K562 (cell line): ENCODE data around the gene MKNK2. TPM values are rescaled to one million over a fixed set of nuclear protein-coding genes. Genes with fewer than 3 reads are reported as not detected.
A peak's percentile ranks its signal among the peaks of the same experiment; 100 is the strongest.

Experiments
- ATAC-seq: fragments of 200-7000 bp; cut with Tn5 transposase; 3 replicates; pipeline ENCODE4 v1.9.1; 2020; ENCODE audit warnings: moderate library complexity
- BruUV-seq: library from RNA; stranded (reverse); fragments of 400-500 nt; replicated peaks from 2 replicates; lab custom pipeline; 2021; lab: Mats Ljungman, UMichigan
- CTCF ChIA-PET: fragments of 300-600 bp; formaldehyde crosslinking; extraction: SDS; loops from one replicate; lab custom pipeline; 2021; ENCODE audit warnings: low intra/inter-chr PET ratio; lab: Yijun Ruan, JAX
- POLR2A ChIA-PET: fragments of 300-600, 350-650 bp; sonication (Branson Sonifier 250); formaldehyde crosslinking; extraction: SDS; loops from one replicate; lab custom pipeline; 2021; ENCODE audit warnings: antibody characterized with exemption, inconsistent platforms; lab: Yijun Ruan, JAX
- DNase-seq, 4 experiments: peaks; one replicate each; pipeline versions ENCODE4 v3.0.0 to v3.0.0-alpha.2; 2011 to 2018; ENCODE audit warnings: low spot score in 3 of 4, mixed read lengths in 3 of 4; ENCODE audit errors: extremely low read depth in 1 of 4
- FAIRE-seq: peaks from 2 replicates; lab custom pipeline; 2011; peaks lifted over from hg19 to GRCh38; lab: Jason Lieb, UNC
- H2AFZ ChIP-seq: 2 replicates; pipeline ENCODE4 v1.6.0; 2011; ENCODE audit warnings: low read depth, low read length, control low read depth, inconsistent platforms
- H3K27ac ChIP-seq: fragments of 200-600 bp; 3 replicates; pipeline ENCODE4 v1.8.0; 2011; ENCODE audit warnings: low read depth, mild to moderate bottlenecking, control low read depth, inconsistent platforms, low read length, moderate library complexity, mixed read lengths; ENCODE audit errors: extremely low read depth
- H3K27me3 ChIP-seq, 2 experiments: fragments of 300-600 bp in 1 of 2; 2 replicates in 1 of 2; 3 replicates in 1 of 2; pipeline versions ENCODE4 v1.6.0 to v1.8.0; 2011; ENCODE audit warnings: inconsistent platforms in 2 of 2, low read length in 2 of 2, mild to moderate bottlenecking in 1 of 2, mixed read lengths in 1 of 2, moderate library complexity in 1 of 2; ENCODE audit not compliant: control insufficient read depth in 2 of 2, insufficient read depth in 2 of 2
- H3K36me3 ChIP-seq: fragments of 300-600 bp; 3 replicates; pipeline ENCODE4 v1.8.0; 2011; ENCODE audit warnings: mild to moderate bottlenecking, low read length, inconsistent platforms; ENCODE audit not compliant: control insufficient read depth, insufficient read depth
- H3K4me1 ChIP-seq, 2 experiments: fragments of 200-600 bp in 1 of 2; replicated peaks in 1 of 2; 2 replicates in 1 of 2; 3 replicates in 1 of 2; pipeline versions ENCODE4 v1.5.1 to v1.8.0; 2011; ENCODE audit warnings: inconsistent platforms in 2 of 2, low read length in 2 of 2, mild to moderate bottlenecking in 1 of 2, mixed read lengths in 1 of 2, moderate library complexity in 1 of 2; ENCODE audit not compliant: control insufficient read depth in 2 of 2, insufficient read depth in 2 of 2
- H3K4me2 ChIP-seq: 2 replicates; pipeline ENCODE4 v1.6.1; 2011; ENCODE audit warnings: low read length, control low read depth, inconsistent platforms, mixed read lengths; ENCODE audit not compliant: insufficient read depth
- H3K4me3 ChIP-seq: fragments of 200-600 bp; sonication (generic), shearing (Covaris generic); 2 replicates; pipeline ENCODE4 v1.5.1; 2016; ENCODE audit warnings: control low read depth, inconsistent platforms
- H3K79me2 ChIP-seq: fragments of 200-600 bp; 3 replicates; pipeline ENCODE4 v1.8.0; 2011; ENCODE audit warnings: low read length, inconsistent platforms; ENCODE audit not compliant: control insufficient read depth, insufficient read depth
- H3K9ac ChIP-seq, 2 experiments: 2 replicates each; pipeline versions ENCODE4 v1.6.0 to v1.6.1; 2011; ENCODE audit warnings: low read depth in 2 of 2, low read length in 2 of 2, control low read depth in 1 of 2, inconsistent platforms in 1 of 2, mild to moderate bottlenecking in 1 of 2, mixed read lengths in 1 of 2; ENCODE audit not compliant: insufficient read depth in 1 of 2
- H3K9me1 ChIP-seq: one replicate; pipeline ENCODE4 v1.6.0; 2011; ENCODE audit warnings: inconsistent platforms, mild to moderate bottlenecking, low read length, moderate library complexity; ENCODE audit not compliant: control insufficient read depth, insufficient read depth
- H3K9me3 ChIP-seq: replicated peaks from 2 replicates; pipeline ENCODE4 v1.5.1; 2011; ENCODE audit warnings: low read depth, low read length, inconsistent platforms; ENCODE audit not compliant: control insufficient read depth, insufficient read depth
- H4K20me1 ChIP-seq: replicated peaks from 2 replicates; pipeline ENCODE4 v1.6.1; 2011; ENCODE audit warnings: low read length, inconsistent platforms, mixed read lengths; ENCODE audit not compliant: control insufficient read depth, insufficient read depth
- BCOR ChIP-seq: fragments of 450-650 bp; IDR thresholded peaks from 2 replicates; pipeline ENCODE4 v1.6.1; 2016
- COPS2 ChIP-seq: fragments of 450-650 bp; conservative IDR thresholded peaks from 2 replicates; pipeline ENCODE4 v1.6.1; 2016; ENCODE audit warnings: mild to moderate bottlenecking, moderate library complexity
- E2F5 ChIP-seq: sonication (generic); formaldehyde crosslinking; IDR thresholded peaks from 2 replicates; pipeline ENCODE4 v1.8.0; 2022; ENCODE audit warnings: mild to moderate bottlenecking, missing genetic modification reagents
- HDGF ChIP-seq: fragments of 450-650 bp; IDR thresholded peaks from 2 replicates; pipeline ENCODE4 v1.6.1; 2016
- NFIC ChIP-seq: fragments of 450-650 bp; IDR thresholded peaks from 2 replicates; pipeline ENCODE4 v1.6.1; 2017; ENCODE audit warnings: mild to moderate bottlenecking, inconsistent platforms
- NR4A1 ChIP-seq, 2 experiments: fragments of 250-450 bp in 1 of 2; fragments of 450-650 bp in 1 of 2; sonication (Bioruptor Pico) in 1 of 2; IDR thresholded peaks; 2 replicates each; pipeline versions ENCODE4 v1.4.0 to v1.6.1; 2016 to 2020; ENCODE audit warnings: mild to moderate bottlenecking in 2 of 2, missing compliant biosample characterization in 1 of 2, missing genetic modification characterization in 1 of 2, moderate library complexity in 1 of 2
- PTRF ChIP-seq: fragments of 450-650 bp; IDR thresholded peaks from 2 replicates; pipeline ENCODE4 v1.6.1; 2016; ENCODE audit warnings: mild to moderate bottlenecking, missing genetic modification characterization, missing compliant biosample characterization
- SRSF9 ChIP-seq: fragments of 200-400 bp; formaldehyde crosslinking; IDR thresholded peaks from 2 replicates; pipeline ENCODE4 v1.6.1; 2017; ENCODE audit warnings: low read depth, low read length, borderline replicate concordance
- VEZF1 ChIP-seq: fragments of 200-800 bp; sonication (Bioruptor generic); IDR thresholded peaks from 2 replicates; pipeline ENCODE4 v1.6.1; 2017; ENCODE audit warnings: missing genetic modification characterization, missing compliant biosample characterization
- ZFP36 ChIP-seq: fragments of 150-350 bp; IDR thresholded peaks from 2 replicates; pipeline ENCODE4 v1.6.1; 2018; ENCODE audit warnings: low read length, low read depth; ENCODE audit not compliant: partially characterized antibody
- ZNF124 ChIP-seq: sonication (generic); formaldehyde crosslinking; IDR thresholded peaks from 2 replicates; pipeline ENCODE4 v1.8.1; 2022; ENCODE audit warnings: missing genetic modification reagents
- ZNF24 ChIP-seq: fragments of 450-650 bp; IDR thresholded peaks from 2 replicates; pipeline ENCODE4 v1.6.1; 2016
- WGBS: fragments of 100-300 bp; shearing (Covaris generic); methylation state at CpG from one replicate; pipeline ENCODE4 v1.1.6; 2016; ENCODE audit warnings: low coverage, mixed read lengths; ENCODE audit not compliant: insufficient coverage; ENCODE audit errors: missing lambda C conversion rate; 5-methylcytosine and 5-hydroxymethylcytosine counted together
- in situ Hi-C: fragments of 300-500 bp; cut with MboI; formaldehyde crosslinking; loops from 4 replicates; pipeline ENCODE4 v1.15.0; 2018; ENCODE audit warnings: inconsistent platforms, mixed read lengths
- intact Hi-C: fragments of 100-400 bp; cut with micrococcal nuclease; formaldehyde crosslinking; loops from 2 replicates; pipeline ENCODE4 v1.14.2; 2022
- polyA plus RNA-seq, 8 experiments: library from polyadenylated mRNA; depleted of rRNA in 4 of 8; stranded (reverse) in 5 of 8; unstranded in 3 of 8; fragments of >200 nt; fragmentation: Nextera tagmentation in 2 of 8; fragmentation: Illumina TruSeq in 1 of 8; extraction: Ambion mirVana in 2 of 8; extraction: Trizol in 1 of 8; gene quantifications; 2 replicates each; pipeline versions ENCODE4 v1.2.1 to v1.2.3, GENCODE V29; 2011 to 2014; ENCODE audit warnings: inconsistent platforms in 1 of 8, missing spikeins in 1 of 8
- total RNA-seq, 7 experiments: library from RNA; depleted of rRNA in 6 of 7; stranded (reverse); fragments of >200 nt in 6 of 7; fragmentation: Illumina TruSeq in 2 of 7; extraction: Trizol in 2 of 7; gene quantifications; 2 replicates each; pipeline versions ENCODE4 v1.2.1 to v1.2.3, GENCODE V29; 2011 to 2021; ENCODE audit warnings: low replicate concordance in 1 of 7

Gene MKNK2
- total and polyA plus RNA-seq, 9 of the 15 experiments (the other 6 are each of a cell fraction or from before 2014, with no cell fraction given): 5.1 to 191 (median 51.9) TPM

DNA sequence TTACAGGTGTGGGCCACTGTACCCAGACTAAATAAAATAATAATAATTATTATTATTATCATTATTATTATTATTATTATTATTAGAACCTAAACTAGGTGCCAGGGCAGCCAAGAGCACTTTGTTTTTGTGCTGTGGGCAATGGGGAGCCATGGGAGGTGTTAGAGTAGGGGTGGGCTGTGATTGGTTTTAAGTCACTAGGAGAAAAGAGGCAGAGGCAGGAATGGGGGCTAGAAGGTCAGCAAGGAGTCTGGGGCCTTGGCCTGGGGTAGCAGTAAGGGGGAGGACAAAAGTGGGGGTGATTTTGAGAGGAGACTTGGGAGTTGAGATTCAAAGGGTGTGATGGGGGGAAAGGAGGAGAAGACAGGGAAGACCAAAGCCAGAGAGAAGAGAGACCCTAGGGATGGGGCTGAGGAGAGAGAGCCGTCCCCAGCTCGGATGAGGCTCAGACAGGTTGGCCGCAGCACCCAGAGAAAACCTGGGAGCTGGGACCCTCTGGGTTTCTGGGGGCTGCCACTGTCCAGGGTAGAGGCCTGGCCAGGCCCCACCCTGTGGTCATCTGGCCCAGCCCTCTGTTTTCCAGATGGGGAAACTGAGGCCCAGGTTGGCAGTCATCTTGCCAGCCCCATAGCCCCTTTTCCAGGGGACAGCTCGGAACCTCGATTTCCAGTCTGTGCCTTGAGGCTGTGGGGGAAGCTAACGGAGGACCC lies 17.8 kb downstream of the MKNK2 start:
- Histone ChIP-seq H3K36me3 (peaks cover 8% of the 10 kb centered on the region; the same call in 1 of the 3 replicates), H3K9me3 (peaks cover 7% of the 10 kb centered on the region), H3K27ac (no peak overlapping the region), H3K9me1 (no peaks in the 10 kb centered on the region), H3K4me3 (no peak overlapping the region), H2AFZ (no peak overlapping the region), H3K79me2 (no peaks in the 10 kb centered on the region), H4K20me1 (no peaks in the 10 kb centered on the region), H3K4me2 (no peak overlapping the region), H3K4me1 (peaks cover 3 to 43% of the 10 kb centered on the region in 2 experiments; a peak in 3 of 5 replicates), H3K27me3 (no peaks in the 10 kb centered on the region), H3K9ac (peak overlapping the region in 1 of 2 experiments; percentile 58; a peak in 2 of 4 replicates)
- CTCF ChIA-PET: no interaction called here
- no TSS peak for BruUV-seq
- DNase-seq (no peak), FAIRE-seq (no peak), ATAC-seq (no peak)
- in situ Hi-C loops (no loop called here), intact Hi-C loops (no loop called here)
- POLR2A ChIA-PET: interaction anchor here (1.0 to 1.6 kb wide), 2 partner anchors 15 to 26 kb away, joined by 3 to 6 read pairs; no protein-coding TSS in a partner anchor
- 67% methylated on average over 3 of the region's 6 CpGs for WGBS
- TF ChIP-seq BCOR: peak; percentile 61; the same call in 1 of the 2 replicates
- no peak for TF ChIP-seq COPS2
- peak; percentile 46 for TF ChIP-seq ZFP36

DNA sequence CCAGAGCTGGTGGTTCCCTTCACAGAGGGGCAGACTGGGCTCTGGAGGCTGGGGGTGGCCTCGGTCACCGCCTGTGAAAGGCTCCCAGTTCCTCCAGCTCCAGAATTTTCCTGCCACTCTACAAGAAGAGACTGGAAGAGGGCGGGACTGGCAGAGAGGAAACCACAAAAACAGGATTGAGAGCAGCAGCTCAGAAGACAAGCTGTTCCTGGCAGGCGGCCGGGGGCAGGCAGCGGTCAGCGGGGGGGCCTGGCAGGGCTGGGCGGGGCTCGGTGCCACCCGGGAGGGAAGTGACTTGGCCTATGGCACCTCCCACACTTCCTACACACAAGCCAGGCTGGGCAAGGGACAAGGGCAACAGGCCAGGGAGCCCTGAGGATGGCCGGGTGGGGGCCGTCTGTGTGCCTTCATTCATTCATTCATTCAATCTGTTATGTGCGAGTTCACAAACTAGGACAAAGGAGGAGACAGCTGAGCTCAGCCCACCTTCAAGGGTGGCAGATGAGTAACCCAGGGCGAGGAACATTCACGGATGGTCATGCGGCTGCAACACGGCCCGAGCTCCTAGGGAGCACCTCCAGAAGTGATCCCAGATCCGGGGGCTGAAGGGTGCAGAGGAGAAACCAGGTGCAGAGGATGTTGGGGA lies 18.6 kb downstream of the MKNK2 start:
- DNase-seq (no peak), FAIRE-seq (no peak), ATAC-seq (no peak)
- Histone ChIP-seq H4K20me1 (no peaks in the 10 kb centered on the region), H3K27me3 (no peaks in the 10 kb centered on the region), H3K9ac (peak overlapping the region in 1 of 2 experiments; percentile 65; a peak in 2 of 4 replicates), H3K4me1 (peaks cover 3 to 37% of the 10 kb centered on the region in 2 experiments; a peak in 3 of 5 replicates), H3K36me3 (no peaks in the 10 kb centered on the region), H2AFZ (no peak overlapping the region), H3K4me3 (no peak overlapping the region), H3K79me2 (no peaks in the 10 kb centered on the region), H3K9me3 (peaks cover 7% of the 10 kb centered on the region), H3K27ac (no peak overlapping the region), H3K9me1 (no peaks in the 10 kb centered on the region), H3K4me2 (no peak overlapping the region)
- intact Hi-C loops (no loop called here), in situ Hi-C loops (no loop called here)
- no TSS peak for BruUV-seq
- ChIA-PET POLR2A (interaction anchor here (0.5 to 1.6 kb wide), 5 partner anchors 10 to 240 kb away, joined by 3 to 13 read pairs (median 3); no protein-coding TSS in a partner anchor), CTCF (no interaction called here)
- 46% methylated on average over 17 of the region's 19 CpGs for WGBS
- TF ChIP-seq ZNF124 (CRISPR knock-in tag) (no peak), PTRF (tag) (no peak), VEZF1 (CRISPR knock-in tag) (peak; percentile 35; the same call in 1 of the 2 replicates), ZNF24 (peak; percentile 52; the same call in 1 of the 2 replicates), SRSF9 (no peak), HDGF (no peak), NR4A1 (CRISPR knock-in tag; IDR thresholded peaks at IDR 0.05) (no peak), NR4A1 (tag; IDR thresholded peaks at IDR 0.05) (no peak), E2F5 (CRISPR knock-in tag) (no peak), NFIC (no peak)
